HEK293 (cell line): Measurements from ENCODE around the gene AARS2.

Experiments used
- BCL11B ChIP-seq: fragments of 450-650 bp; formaldehyde crosslinking; IDR thresholded peaks from 2 replicates; pipeline ENCODE4 v1.5.1; 2016; ENCODE audit warnings: low read depth, missing biosample characterization, missing genetic modification characterization
- GFI1B ChIP-seq: fragments of 450-650 bp; formaldehyde crosslinking; IDR thresholded peaks from 2 replicates; pipeline ENCODE4 v1.5.1; 2016; ENCODE audit warnings: missing biosample characterization, missing genetic modification characterization
- KLF10 ChIP-seq: fragments of 450-650 bp; IDR thresholded peaks from 2 replicates; pipeline ENCODE4 v1.5.1; 2018; ENCODE audit warnings: missing biosample characterization, mild to moderate bottlenecking, missing genetic modification characterization
- KLF17 ChIP-seq: fragments of 450-650 bp; formaldehyde crosslinking; IDR thresholded peaks from 2 replicates; pipeline ENCODE4 v1.5.1; 2016; ENCODE audit warnings: missing biosample characterization, missing genetic modification characterization
- KLF7 ChIP-seq: fragments of 450-650 bp; formaldehyde crosslinking; IDR thresholded peaks from 2 replicates; pipeline ENCODE4 v1.5.1; 2016; ENCODE audit warnings: missing biosample characterization, missing genetic modification characterization, borderline replicate concordance
- MEIS1 ChIP-seq: sonication (generic); formaldehyde crosslinking; IDR thresholded peaks from 2 replicates; pipeline ENCODE4 v1.8.1; 2022; ENCODE audit warnings: missing genetic modification reagents, mild to moderate bottlenecking, borderline replicate concordance
- OVOL3 ChIP-seq: fragments of 450-650 bp; formaldehyde crosslinking; IDR thresholded peaks from 2 replicates; pipeline ENCODE4 v1.5.1; 2016; ENCODE audit warnings: missing biosample characterization, missing genetic modification characterization
- REST ChIP-seq: fragments of 450-650 bp; formaldehyde crosslinking; IDR thresholded peaks from 2 replicates; pipeline ENCODE4 v1.5.1; 2016; ENCODE audit warnings: missing biosample characterization, missing genetic modification characterization
- SALL2 ChIP-seq: fragments of 450-650 bp; formaldehyde crosslinking; IDR thresholded peaks from 2 replicates; pipeline ENCODE4 v1.5.0; 2017; ENCODE audit warnings: missing biosample characterization, mild to moderate bottlenecking, missing genetic modification characterization, borderline replicate concordance
- SCRT2 ChIP-seq: fragments of 450-650 bp; formaldehyde crosslinking; IDR thresholded peaks from 2 replicates; pipeline ENCODE4 v1.5.1; 2016; ENCODE audit warnings: missing biosample characterization, missing genetic modification characterization
- TCF7L2 ChIP-seq: IDR thresholded peaks from 2 replicates; pipeline ENCODE4 v1.6.1; 2011; ENCODE audit warnings: low read depth, mild to moderate bottlenecking, inconsistent platforms, low read length, moderate library complexity, borderline replicate concordance
- YY1 ChIP-seq: fragments of 450-650 bp; formaldehyde crosslinking; IDR thresholded peaks from 2 replicates; pipeline ENCODE4 v1.5.1; 2018; ENCODE audit warnings: missing biosample characterization, missing genetic modification characterization
- YY2 ChIP-seq: fragments of 450-650 bp; formaldehyde crosslinking; IDR thresholded peaks from 2 replicates; pipeline ENCODE4 v1.5.1; 2016; ENCODE audit warnings: missing biosample characterization, missing genetic modification characterization
- ZBTB26 ChIP-seq: fragments of 450-650 bp; formaldehyde crosslinking; optimal IDR thresholded peaks from 2 replicates; pipeline ENCODE3; 2016; ENCODE audit warnings: missing biosample characterization, mild to moderate bottlenecking, missing genetic modification characterization
- ZFHX2 ChIP-seq: fragments of 450-650 bp; formaldehyde crosslinking; conservative IDR thresholded peaks from 2 replicates; pipeline ENCODE4 v1.5.1; 2016; ENCODE audit warnings: missing biosample characterization, missing genetic modification characterization
- ZFP69B ChIP-seq: fragments of 450-650 bp; formaldehyde crosslinking; IDR thresholded peaks from 2 replicates; pipeline ENCODE4 v1.5.1; 2016; ENCODE audit warnings: missing biosample characterization, missing genetic modification characterization
- ZNF114 ChIP-seq: fragments of 450-650 bp; formaldehyde crosslinking; IDR thresholded peaks from 2 replicates; pipeline ENCODE4 v1.5.0; 2017; ENCODE audit warnings: missing biosample characterization, missing genetic modification characterization
- ZNF133 ChIP-seq: fragments of 450-650 bp; formaldehyde crosslinking; IDR thresholded peaks from 2 replicates; pipeline ENCODE4 v1.5.1; 2016; ENCODE audit warnings: missing biosample characterization, missing genetic modification characterization
- ZNF140 ChIP-seq: fragments of 450-650 bp; formaldehyde crosslinking; IDR thresholded peaks from 2 replicates; pipeline ENCODE4 v1.5.1; 2016; ENCODE audit warnings: missing biosample characterization, missing genetic modification characterization
- ZNF148 ChIP-seq: fragments of 450-650 bp; formaldehyde crosslinking; IDR thresholded peaks from 2 replicates; pipeline ENCODE4 v1.5.0; 2017; ENCODE audit warnings: missing biosample characterization, missing genetic modification characterization, borderline replicate concordance
- ZNF16 ChIP-seq: fragments of 450-650 bp; formaldehyde crosslinking; IDR thresholded peaks from 2 replicates; pipeline ENCODE4 v1.5.1; 2016; ENCODE audit warnings: low read depth, missing biosample characterization, missing genetic modification characterization
- ZNF184 ChIP-seq: fragments of 450-650 bp; IDR thresholded peaks from 2 replicates; pipeline ENCODE4 v1.5.1; 2018; ENCODE audit warnings: missing biosample characterization, mild to moderate bottlenecking, missing genetic modification characterization
- ZNF19 ChIP-seq: fragments of 450-650 bp; formaldehyde crosslinking; IDR thresholded peaks from 2 replicates; pipeline ENCODE4; 2016; ENCODE audit warnings: missing biosample characterization, missing genetic modification characterization, low read depth
- ZNF280D ChIP-seq: fragments of 450-650 bp; formaldehyde crosslinking; IDR thresholded peaks from 2 replicates; pipeline ENCODE4 v1.5.1; 2016; ENCODE audit warnings: missing biosample characterization, missing genetic modification characterization
- ZNF521 ChIP-seq: fragments of 450-650 bp; formaldehyde crosslinking; IDR thresholded peaks from 2 replicates; pipeline ENCODE4 v1.5.1; 2017; ENCODE audit warnings: missing biosample characterization, mild to moderate bottlenecking, missing genetic modification characterization
- ZNF544 ChIP-seq: fragments of 450-650 bp; formaldehyde crosslinking; IDR thresholded peaks from 2 replicates; pipeline ENCODE4 v1.5.0; 2017; ENCODE audit warnings: missing biosample characterization, missing genetic modification characterization
- ZNF785 ChIP-seq: fragments of 450-650 bp; formaldehyde crosslinking; IDR thresholded peaks from 2 replicates; pipeline ENCODE4 v1.5.1; 2016; ENCODE audit warnings: missing biosample characterization, missing genetic modification characterization
- ZXDB ChIP-seq: fragments of 450-650 bp; formaldehyde crosslinking; IDR thresholded peaks from 2 replicates; pipeline ENCODE4 v1.5.1; 2016; ENCODE audit warnings: missing biosample characterization, missing genetic modification characterization

The AARS2 gene

GRCh38 chr6:44257025-44257752, 56.0 kb downstream of the AARS2 start, which contains the start of gene SLC35B2 (continued):
- TF ChIP-seq ZNF148: no peak
- no peak for TF ChIP-seq ZNF544
- no peak for TF ChIP-seq ZNF133 (tag by site-specific recombination)
- no peak for TF ChIP-seq REST (tag by site-specific recombination)
- peak; percentile 71 for TF ChIP-seq ZFP69B (tag by site-specific recombination)
- no peak for TF ChIP-seq SALL2 (tag by site-specific recombination)
- peak; percentile 90; the same call in 1 of the 2 replicates for TF ChIP-seq KLF17
- TF ChIP-seq ZNF785 (tag by site-specific recombination): no peak
- TF ChIP-seq KLF7 (tag by site-specific recombination): peak; percentile 97; the same call in 1 of the 2 replicates
- TF ChIP-seq ZBTB26 (tag by site-specific recombination): peak; percentile 92
- TF ChIP-seq ZNF16 (tag by site-specific recombination): no peak
- TF ChIP-seq ZNF114 (tag by site-specific recombination): no peak
- peak; percentile 25; the same call in 1 of the 2 replicates for TF ChIP-seq BCL11B
- TF ChIP-seq ZNF184: no peak
- TF ChIP-seq TCF7L2: no peak
- peak; percentile 80 for TF ChIP-seq ZFHX2 (tag by site-specific recombination)
- no peak for TF ChIP-seq ZNF521 (tag by site-specific recombination)
- no peak for TF ChIP-seq ZNF280D
- TF ChIP-seq OVOL3 (tag by site-specific recombination): 0 out of 2 replicates have a peak, but pooled peaks have one; percentile 10
- no peak for TF ChIP-seq GFI1B (tag by site-specific recombination)
- no peak for TF ChIP-seq ZNF19 (tag by site-specific recombination)
- TF ChIP-seq ZNF140 (tag by site-specific recombination): no peak
- no peak for TF ChIP-seq MEIS1 (CRISPR knock-in tag)
- no peak; the same call in none of the 2 replicates for TF ChIP-seq ZXDB
- peak; percentile 47; the same call in 1 of the 2 replicates for TF ChIP-seq YY2 (tag by site-specific recombination)
- peak; percentile 76 for TF ChIP-seq YY1 (tag by site-specific recombination)
- peak; percentile 79; the same call in 1 of the 2 replicates for TF ChIP-seq KLF10
- 0 out of 2 replicates have a peak, but pooled peaks have one; percentile 27 for TF ChIP-seq SCRT2
